Measurements from ENCODE around the gene YJEFN3.

YJEFN3 gene

DNA sequence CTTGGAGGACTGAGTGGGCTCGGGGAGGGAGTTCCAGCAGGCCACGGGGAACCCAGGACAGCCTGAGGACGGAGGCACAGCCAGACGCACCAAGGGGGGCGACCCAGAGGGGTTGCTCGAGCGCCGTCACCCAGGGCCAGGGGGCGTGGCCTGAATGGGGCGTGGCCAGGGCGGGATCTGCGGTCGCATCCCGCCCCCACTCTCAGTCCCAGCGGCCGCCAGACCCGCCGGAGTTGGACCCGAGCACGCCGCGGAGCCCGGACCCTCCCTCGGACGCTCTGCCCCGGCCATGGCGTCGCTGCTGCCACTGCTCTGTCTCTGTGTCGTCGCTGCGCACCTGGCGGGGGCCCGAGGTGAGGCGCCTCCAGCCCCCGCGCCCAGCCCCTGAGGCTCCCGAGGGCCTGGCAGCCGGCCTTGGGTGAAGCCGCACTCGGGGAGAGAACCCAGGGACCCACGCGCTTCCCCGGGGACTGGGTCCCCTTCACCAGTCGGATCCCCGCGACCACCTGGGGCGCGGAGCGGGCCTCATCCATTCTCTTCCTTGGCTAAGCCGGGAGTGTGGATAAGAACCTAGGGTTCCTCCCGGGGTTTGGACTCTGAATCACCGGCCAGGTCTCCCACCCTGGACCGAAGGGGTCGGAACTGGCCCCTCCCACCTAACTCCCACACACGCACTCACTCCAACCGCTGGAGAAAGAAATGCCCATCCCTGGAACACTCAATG lies 9.5 kb downstream of the YJEFN3 start, which contains the start of gene CILP2:
TSS of gene CILP2 (plus strand) at position 205 of the 724 bp plus-strand sequence. CDS start at position 290, 85 bp downstream.
- Histone ChIP-seq H3K4me3 (ENCODE audit: low read depth in 1 of 2, low read length in 1 of 2) (no peak within 1 kb of the TSS), H3K9me3 (no peaks in the 10 kb centered on the region), H3K27me3 (peaks cover 52% of the 10 kb centered on the region), H3K27ac (no peak within 1 kb of the TSS), H3K36me3 (no peaks in the 10 kb centered on the region), H3K4me1 (ENCODE audit: control insufficient read depth in 1 of 2, insufficient read depth in 1 of 2, low read depth in 1 of 2, low read length in 1 of 2) (peaks cover 42 to 45% of the 10 kb centered on the region in 2 experiments)
- TF ChIP-seq, protein P1, sequence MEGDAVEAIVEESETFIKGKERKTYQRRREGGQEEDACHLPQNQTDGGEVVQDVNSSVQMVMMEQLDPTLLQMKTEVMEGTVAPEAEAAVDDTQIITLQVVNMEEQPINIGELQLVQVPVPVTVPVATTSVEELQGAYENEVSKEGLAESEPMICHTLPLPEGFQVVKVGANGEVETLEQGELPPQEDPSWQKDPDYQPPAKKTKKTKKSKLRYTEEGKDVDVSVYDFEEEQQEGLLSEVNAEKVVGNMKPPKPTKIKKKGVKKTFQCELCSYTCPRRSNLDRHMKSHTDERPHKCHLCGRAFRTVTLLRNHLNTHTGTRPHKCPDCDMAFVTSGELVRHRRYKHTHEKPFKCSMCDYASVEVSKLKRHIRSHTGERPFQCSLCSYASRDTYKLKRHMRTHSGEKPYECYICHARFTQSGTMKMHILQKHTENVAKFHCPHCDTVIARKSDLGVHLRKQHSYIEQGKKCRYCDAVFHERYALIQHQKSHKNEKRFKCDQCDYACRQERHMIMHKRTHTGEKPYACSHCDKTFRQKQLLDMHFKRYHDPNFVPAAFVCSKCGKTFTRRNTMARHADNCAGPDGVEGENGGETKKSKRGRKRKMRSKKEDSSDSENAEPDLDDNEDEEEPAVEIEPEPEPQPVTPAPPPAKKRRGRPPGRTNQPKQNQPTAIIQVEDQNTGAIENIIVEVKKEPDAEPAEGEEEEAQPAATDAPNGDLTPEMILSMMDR (IDR thresholded peaks at IDR 0.05): no peak

DNA sequence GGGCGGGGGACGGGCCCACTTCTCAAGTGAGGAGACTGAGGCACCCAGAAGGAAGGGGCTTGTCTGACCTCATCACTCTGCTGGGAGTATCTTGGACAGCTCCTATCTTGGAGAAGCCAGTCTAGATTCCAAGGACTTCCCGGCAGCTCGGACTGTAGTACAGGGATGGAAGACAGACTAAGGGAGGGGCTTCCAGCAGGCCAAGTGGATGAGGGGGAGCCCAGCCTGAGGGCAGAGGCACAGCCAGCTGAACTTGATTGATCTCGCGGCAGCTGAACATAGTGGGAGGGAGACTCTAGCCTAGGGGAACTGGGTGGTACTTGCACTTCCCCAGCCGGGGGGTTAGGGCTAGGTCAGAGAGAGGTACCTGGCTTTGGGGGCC lies 10.1 kb downstream of the YJEFN3 start:
- TF ChIP-seq, protein P1 (IDR thresholded peaks at IDR 0.05): no peak
- Histone ChIP-seq H3K4me1 (ENCODE audit: control insufficient read depth in 1 of 2, insufficient read depth in 1 of 2, low read depth in 1 of 2, low read length in 1 of 2) (peaks cover 43 to 46% of the 10 kb centered on the region in 2 experiments), H3K9me3 (no peaks in the 10 kb centered on the region), H3K27me3 (peaks cover 52% of the 10 kb centered on the region), H3K36me3 (no peaks in the 10 kb centered on the region), H3K4me3 (ENCODE audit: low read depth in 1 of 2, low read length in 1 of 2) (no peak overlapping the region), H3K27ac (no peak overlapping the region)

DNA sequence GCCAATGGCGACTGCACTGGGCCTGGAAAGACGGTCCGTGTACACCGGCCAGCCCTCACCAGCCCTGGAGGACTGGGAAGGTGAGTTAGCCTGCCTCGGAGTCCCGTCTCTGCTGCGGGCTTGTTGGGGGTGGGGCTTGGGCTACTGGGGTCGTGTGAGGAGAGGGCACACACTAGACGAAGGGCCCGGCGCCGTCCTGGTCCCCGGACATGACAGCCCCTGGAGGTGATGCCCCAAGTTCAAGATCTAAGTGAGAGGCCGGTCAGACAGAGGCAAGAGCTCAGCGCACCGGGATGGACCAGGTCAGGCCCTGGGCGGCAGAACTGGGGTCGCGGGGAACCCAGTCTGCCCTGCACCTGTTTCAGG lies 11.0 kb downstream of the YJEFN3 start:
- Histone ChIP-seq H3K4me3 (ENCODE audit: low read depth in 1 of 2, low read length in 1 of 2) (peak overlapping the region in 1 of 2 experiments; percentile 25), H3K4me1 (ENCODE audit: control insufficient read depth in 1 of 2, insufficient read depth in 1 of 2, low read depth in 1 of 2, low read length in 1 of 2) (peaks cover 43 to 46% of the 10 kb centered on the region in 2 experiments), H3K27ac (peak overlapping the region; percentile 44), H3K36me3 (no peaks in the 10 kb centered on the region), H3K9me3 (no peaks in the 10 kb centered on the region), H3K27me3 (peaks cover 52% of the 10 kb centered on the region)
- TF ChIP-seq, protein P1 (IDR thresholded peaks at IDR 0.05): no peak

DNA sequence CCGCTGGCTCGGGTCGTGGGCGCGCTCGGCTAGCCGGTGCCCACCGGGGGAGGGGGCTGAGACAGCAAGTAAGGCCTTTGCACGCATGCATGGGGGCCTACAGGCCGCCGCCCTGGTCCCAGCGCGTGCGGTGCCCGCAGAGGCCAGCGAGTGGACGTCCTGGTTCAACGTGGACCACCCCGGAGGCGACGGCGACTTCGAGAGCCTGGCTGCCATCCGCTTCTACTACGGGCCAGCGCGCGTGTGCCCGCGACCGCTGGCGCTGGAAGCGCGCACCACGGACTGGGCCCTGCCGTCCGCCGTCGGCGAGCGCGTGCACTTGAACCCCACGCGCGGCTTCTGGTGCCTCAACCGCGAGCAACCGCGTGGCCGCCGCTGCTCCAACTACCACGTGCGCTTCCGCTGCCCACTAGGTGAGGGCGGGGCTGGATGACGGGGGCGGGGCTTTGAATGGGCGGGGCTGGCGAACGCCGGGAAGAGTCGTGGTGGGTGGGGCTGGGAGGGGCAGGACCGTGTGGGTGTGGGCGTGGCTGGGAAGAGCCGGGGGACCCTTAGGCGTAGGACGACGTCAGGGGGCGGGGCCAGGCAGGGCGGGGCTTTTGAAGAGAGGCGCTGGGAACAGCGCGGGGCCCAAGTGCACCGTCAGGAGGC lies 11.5 kb downstream of the YJEFN3 start:
- peaks cover 52% of the 10 kb centered on the region for H3K27me3 ChIP-seq
- H3K9me3 ChIP-seq: no peaks in the 10 kb centered on the region
- peak overlapping the region; percentile 62 to 64 for H3K4me3 ChIP-seq (ENCODE audit: low read depth in 1 of 2, low read length in 1 of 2)
- no peaks in the 10 kb centered on the region for H3K36me3 ChIP-seq
- peaks cover 43 to 46% of the 10 kb centered on the region in 2 experiments for H3K4me1 ChIP-seq (ENCODE audit: control insufficient read depth in 1 of 2, insufficient read depth in 1 of 2, low read depth in 1 of 2, low read length in 1 of 2)
- peak overlapping the region; percentile 44 for H3K27ac ChIP-seq
- TF ChIP-seq, protein P1 (IDR thresholded peaks at IDR 0.05): peak; percentile 12

DNA sequence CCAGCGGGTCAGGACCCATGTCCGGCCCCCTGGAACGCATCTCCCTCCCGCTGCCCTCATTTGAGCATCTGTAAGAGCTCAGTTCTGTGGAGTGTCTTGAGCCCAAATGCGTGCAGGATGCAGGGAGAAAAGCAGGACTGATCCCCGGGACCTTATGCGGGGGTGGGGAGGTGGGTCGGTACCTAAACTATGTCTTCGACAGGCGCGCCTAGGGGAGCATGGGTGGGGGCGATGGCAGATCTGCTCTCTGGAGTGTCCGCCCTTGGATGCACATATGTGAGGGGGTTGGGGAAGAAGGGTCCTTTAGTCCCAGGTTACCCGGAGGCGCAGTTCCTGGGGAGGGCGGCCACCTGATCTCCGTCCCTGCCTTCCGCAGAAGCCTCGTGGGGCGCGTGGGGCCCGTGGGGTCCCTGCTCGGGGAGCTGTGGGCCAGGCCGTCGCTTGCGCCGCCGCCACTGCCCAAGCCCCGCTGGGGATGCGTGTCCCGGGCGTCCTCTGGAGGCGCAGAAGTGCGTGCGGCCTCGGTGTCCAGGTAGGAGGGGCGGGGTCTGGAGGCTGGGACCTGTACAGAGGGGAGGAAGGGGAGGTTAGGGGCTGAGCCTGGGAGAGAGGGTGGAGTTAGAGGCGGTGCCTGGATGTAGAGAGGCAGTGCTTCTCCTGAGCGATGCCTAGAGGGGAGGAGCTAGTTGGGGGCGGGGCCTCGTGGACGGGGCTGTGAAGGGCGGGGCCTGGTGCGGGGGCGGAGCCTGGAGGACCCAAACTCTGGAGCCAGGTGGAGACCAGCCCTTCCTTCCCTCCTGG lies 12.2 kb downstream of the YJEFN3 start:
- peak overlapping the region; percentile 62 to 64 for H3K4me3 ChIP-seq (ENCODE audit: low read depth in 1 of 2, low read length in 1 of 2)
- TF ChIP-seq, protein P1 (IDR thresholded peaks at IDR 0.05): no peak
- peaks cover 52% of the 10 kb centered on the region for H3K27me3 ChIP-seq
- no peaks in the 10 kb centered on the region for H3K36me3 ChIP-seq
- H3K4me1 ChIP-seq (ENCODE audit: control insufficient read depth in 1 of 2, insufficient read depth in 1 of 2, low read depth in 1 of 2, low read length in 1 of 2): peaks cover 43 to 46% of the 10 kb centered on the region in 2 experiments
- H3K9me3 ChIP-seq: no peaks in the 10 kb centered on the region
- peak overlapping the region; percentile 44 for H3K27ac ChIP-seq

Data from neutrophil (primary cell).